Measurements from ENCODE around the gene PPP2R3B. TPM values are rescaled to one million over a fixed set of nuclear protein-coding genes. Genes with fewer than 3 reads are reported as not detected.
A peak's percentile ranks its signal among the peaks of the same experiment; 100 is the strongest.
"Not testable (repeated sequence)": the region's sequence is repeated elsewhere in the genome, so short reads cannot be mapped to it uniquely, and the experiment has no call there.

Gene PPP2R3B
- total RNA-seq, 2 donors from 2014 or later: 12.0 to 38.8 TPM

- H3K36me3 Mint-ChIP-seq: peaks cover 15% of the 10 kb centered on the region
- no peak overlapping the region for H3K27ac Mint-ChIP-seq
- no peak for ATAC-seq
- no peak for DNase-seq (ENCODE audit: low spot score)
- no peak overlapping the region for H3K4me3 Mint-ChIP-seq
- H3K9me3 Mint-ChIP-seq: no peaks in the 10 kb centered on the region
- H3K4me1 Mint-ChIP-seq (ENCODE audit: low read depth in 2 of 2): peaks cover 5% of the 10 kb centered on the region in 2 donors
- H3K27me3 Mint-ChIP-seq: no peaks in the 10 kb centered on the region
Observed at GRCh38 chrX:314781-315595, 71.7 kb downstream of the PPP2R3B start.

DNA sequence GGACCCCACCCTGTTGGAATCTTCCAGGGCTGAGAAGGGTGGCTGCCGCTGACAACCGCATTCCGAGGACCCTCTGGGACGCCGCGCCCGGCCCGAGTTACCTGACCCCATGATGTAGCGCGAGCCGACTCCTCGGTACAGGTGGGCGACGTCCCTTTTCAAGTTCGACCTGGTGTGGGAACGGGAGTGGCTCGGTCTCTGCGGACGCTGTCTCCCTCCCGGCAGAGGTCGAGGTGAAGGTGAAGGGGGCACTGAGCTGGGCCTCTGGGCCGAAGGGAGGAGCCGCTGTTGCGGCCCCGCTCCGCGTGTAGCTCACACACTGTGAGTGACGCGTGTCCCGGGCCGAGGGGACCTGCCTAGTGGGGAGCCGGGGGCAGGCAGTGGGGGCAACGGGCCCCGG is 72.7 kb downstream of the PPP2R3B start:
- H3K27me3 Mint-ChIP-seq: no peaks in the 10 kb centered on the region
- no peaks in the 10 kb centered on the region for H3K9me3 Mint-ChIP-seq
- ATAC-seq (no peak), DNase-seq (ENCODE audit: low spot score) (no peak)
- peaks cover 15% of the 10 kb centered on the region for H3K36me3 Mint-ChIP-seq
- no peak overlapping the region for H3K27ac Mint-ChIP-seq
- no peak overlapping the region for H3K4me3 Mint-ChIP-seq
- H3K4me1 Mint-ChIP-seq (ENCODE audit: low read depth in 2 of 2): peaks cover 5% of the 10 kb centered on the region in 2 donors

DNA sequence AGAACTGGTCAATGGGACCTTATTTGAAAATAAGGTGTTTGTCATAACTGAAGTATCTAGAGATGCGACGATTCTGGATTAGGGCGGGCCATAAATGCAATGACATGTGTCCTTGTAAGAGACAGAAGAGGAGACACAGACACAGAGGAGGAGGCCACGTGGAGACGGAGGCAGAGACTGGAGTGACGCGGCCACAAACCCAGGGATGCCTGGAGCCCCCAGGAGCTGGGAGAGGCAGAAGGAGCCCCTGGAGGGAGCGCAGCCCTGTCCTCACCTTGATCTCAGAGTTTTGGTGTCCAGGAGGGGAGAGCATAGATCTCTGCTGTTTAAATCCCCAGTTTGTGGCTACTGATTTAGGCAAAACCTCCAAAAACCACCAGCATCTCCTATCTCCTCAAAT is 73.2 kb downstream of the PPP2R3B start:
- Mint-ChIP-seq H3K27ac (no peak overlapping the region), H3K27me3 (no peaks in the 10 kb centered on the region), H3K4me3 (no peak overlapping the region), H3K9me3 (no peaks in the 10 kb centered on the region), H3K4me1 (ENCODE audit: low read depth in 2 of 2) (peaks cover 5% of the 10 kb centered on the region in 2 donors), H3K36me3 (peaks cover 15% of the 10 kb centered on the region)
- ATAC-seq (no peak), DNase-seq (ENCODE audit: low spot score) (no peak)

DNA sequence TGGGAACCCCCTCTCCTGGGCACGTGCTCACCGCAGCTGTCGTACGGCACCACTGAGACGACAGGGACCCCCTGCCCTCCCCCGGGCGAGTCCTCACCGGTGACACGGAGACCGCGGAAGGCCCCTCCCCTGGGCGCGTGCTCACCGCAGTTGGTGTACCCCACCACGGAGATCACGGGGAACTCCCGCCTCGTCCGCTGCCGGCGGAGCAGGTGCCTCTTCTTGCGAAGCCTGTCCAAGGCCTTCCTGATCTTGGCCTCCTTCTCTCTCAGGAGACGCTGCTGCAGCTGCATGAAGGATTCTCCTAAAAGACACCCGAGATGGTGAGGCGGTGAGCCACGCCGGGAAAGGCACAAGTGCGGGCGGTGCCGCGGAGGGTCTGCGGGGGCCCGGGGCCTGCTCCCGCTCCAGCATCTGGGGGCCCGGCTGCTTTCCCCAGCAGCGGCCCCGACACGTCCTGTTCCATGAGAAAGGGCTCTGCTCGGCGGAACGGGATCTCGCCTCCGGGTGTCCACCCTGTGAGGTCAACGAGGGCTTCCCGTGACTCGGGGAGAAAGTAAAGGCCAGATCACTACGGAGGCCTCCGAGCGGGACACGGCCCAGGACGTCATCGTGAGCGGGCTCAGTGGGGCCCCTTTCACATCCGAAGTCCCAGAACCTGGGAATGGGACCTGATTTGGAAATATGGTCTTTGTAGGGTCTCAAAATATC is 73.9 kb downstream of the PPP2R3B start:
- Mint-ChIP-seq H3K4me1 (ENCODE audit: low read depth in 2 of 2) (peaks cover 1 to 5% of the 10 kb centered on the region in 2 donors), H3K36me3 (peaks cover 15% of the 10 kb centered on the region), H3K9me3 (no peaks in the 10 kb centered on the region), H3K27me3 (no peaks in the 10 kb centered on the region), H3K4me3 (no peak overlapping the region), H3K27ac (no peak overlapping the region)
- ATAC-seq (no peak), DNase-seq (ENCODE audit: low spot score) (no peak)

DNA sequence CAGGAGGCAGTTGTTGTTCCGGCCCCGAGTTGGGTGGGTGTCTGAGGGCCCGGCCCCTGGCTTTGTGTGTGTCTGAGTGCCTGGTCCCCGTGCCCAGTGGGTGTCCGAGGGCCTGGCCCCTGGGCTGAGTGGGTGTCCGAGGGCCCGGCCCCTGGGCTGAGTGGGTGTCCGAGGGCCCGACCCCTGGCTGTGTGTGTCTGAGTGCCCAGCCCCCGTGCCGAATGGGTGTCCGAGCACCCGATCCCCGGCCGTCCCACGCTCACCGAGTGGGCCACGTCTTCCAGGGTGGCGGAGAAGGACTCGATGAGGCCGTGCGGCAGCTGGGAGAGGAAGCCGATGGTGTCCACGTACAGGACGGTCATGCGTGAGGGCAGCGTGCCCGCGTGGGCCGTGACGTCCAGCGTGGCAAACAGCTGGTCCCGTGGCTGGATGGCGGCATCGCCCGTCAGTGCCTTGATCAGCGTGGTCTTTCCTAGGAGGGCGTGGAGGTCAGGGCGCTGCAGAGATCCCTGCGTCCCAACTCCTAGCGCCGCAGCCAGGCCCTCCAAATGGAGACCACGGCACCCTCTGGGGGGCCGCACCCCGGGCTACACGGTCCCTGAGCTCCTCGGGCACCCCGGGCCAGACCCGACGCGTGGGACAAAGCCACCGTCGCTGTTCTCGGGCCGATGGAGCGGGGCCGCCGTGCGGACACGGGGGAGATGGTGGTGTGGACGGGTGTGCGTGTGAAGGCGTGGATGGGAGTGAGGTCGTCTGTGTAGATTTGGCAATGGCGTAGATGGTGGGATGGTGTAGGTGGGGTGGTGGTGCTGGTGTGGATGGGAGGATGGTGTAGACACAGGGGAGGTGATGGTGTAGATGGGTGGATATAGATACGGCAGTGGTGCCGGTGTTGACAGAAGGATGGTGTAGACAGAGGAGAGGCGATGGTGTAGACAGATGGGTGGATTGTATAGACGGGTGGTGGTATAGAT is 75.3 kb downstream of the PPP2R3B start:
- peak; percentile 14 to 16 for ATAC-seq
- Mint-ChIP-seq H3K4me1 (ENCODE audit: low read depth in 2 of 2) (peaks cover 0 to 5% of the 10 kb centered on the region in 2 donors), H3K27ac (no peak overlapping the region), H3K4me3 (no peak overlapping the region), H3K36me3 (peaks cover 15% of the 10 kb centered on the region), H3K27me3 (no peaks in the 10 kb centered on the region), H3K9me3 (no peaks in the 10 kb centered on the region)
- DNase-seq (ENCODE audit: low spot score): no peak

DNA sequence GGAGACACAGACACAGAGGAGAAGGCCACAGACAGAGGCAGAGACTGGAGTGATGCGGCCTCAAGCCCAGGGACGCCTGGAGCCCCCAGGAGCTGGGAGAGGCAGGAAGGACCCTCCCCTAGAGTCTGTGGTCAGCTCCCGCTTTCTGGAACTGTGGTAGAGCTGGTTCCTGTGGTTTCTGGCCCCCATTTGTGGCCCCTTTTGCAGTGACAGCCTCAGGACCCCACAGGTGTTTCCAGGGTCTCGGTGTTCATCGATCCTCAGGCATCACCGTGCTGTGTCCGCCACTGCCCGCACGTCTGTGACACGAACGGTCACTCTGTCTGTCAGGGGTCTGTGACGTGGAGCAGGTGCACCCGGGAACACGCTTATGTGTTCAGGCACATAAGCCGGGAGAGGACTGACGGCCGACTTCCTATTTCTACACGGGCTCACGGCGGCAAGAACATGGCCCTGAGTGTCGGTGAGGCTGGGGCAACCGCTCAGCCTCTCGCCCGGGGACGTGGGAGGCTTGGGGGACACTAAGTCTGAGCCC is 76.0 kb downstream of the PPP2R3B start:
- no peak overlapping the region for H3K27ac Mint-ChIP-seq
- H3K36me3 Mint-ChIP-seq: peaks cover 15% of the 10 kb centered on the region
- no peaks in the 10 kb centered on the region for H3K9me3 Mint-ChIP-seq
- no peaks in the 10 kb centered on the region for H3K27me3 Mint-ChIP-seq
- peaks cover 0 to 5% of the 10 kb centered on the region in 2 donors for H3K4me1 Mint-ChIP-seq (ENCODE audit: low read depth in 2 of 2)
- DNase-seq (ENCODE audit: low spot score): no peak
- H3K4me3 Mint-ChIP-seq: no peak overlapping the region
- ATAC-seq: no peak

DNA sequence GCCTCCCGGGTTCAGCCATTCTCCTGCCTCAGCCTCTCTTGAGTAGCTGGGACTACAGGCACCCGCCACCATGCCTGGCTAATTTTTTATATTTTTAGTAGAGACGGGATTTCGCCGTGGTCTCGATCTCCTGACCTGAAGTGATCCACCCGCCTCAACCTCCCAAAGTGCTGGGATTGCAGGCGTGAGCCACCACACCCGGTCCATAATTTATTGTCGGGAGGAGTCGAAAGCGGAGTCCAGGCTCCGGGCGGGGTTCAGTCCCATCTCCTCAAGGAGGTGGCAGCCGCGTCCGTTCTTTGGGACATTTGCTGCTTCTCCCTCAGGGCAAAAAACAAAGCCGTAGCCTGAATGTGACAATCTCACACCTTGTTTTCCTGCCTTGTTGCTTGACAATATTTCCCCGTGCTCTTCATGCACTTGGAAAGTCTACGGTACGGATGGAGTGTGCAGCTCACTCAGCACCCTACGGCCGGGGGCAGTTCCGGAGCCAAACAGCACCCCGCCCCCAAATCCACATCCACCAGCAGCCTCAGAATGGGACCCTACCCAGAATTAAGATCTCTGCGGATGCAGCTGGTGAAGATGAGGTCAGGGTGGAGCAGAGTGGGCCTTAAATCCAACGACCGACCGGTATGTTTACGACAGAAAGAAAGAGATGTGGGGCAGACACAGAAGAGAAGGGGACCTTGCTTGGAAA is 77.7 kb downstream of the PPP2R3B start:
- Mint-ChIP-seq H3K27ac (no peak overlapping the region), H3K9me3 (no peaks in the 10 kb centered on the region), H3K36me3 (peaks cover 15% of the 10 kb centered on the region), H3K4me1 (ENCODE audit: low read depth in 2 of 2) (peaks cover 0 to 5% of the 10 kb centered on the region in 2 donors), H3K4me3 (no peak overlapping the region), H3K27me3 (no peaks in the 10 kb centered on the region)
- DNase-seq (ENCODE audit: low spot score) (no peak), ATAC-seq (no peak)

DNA sequence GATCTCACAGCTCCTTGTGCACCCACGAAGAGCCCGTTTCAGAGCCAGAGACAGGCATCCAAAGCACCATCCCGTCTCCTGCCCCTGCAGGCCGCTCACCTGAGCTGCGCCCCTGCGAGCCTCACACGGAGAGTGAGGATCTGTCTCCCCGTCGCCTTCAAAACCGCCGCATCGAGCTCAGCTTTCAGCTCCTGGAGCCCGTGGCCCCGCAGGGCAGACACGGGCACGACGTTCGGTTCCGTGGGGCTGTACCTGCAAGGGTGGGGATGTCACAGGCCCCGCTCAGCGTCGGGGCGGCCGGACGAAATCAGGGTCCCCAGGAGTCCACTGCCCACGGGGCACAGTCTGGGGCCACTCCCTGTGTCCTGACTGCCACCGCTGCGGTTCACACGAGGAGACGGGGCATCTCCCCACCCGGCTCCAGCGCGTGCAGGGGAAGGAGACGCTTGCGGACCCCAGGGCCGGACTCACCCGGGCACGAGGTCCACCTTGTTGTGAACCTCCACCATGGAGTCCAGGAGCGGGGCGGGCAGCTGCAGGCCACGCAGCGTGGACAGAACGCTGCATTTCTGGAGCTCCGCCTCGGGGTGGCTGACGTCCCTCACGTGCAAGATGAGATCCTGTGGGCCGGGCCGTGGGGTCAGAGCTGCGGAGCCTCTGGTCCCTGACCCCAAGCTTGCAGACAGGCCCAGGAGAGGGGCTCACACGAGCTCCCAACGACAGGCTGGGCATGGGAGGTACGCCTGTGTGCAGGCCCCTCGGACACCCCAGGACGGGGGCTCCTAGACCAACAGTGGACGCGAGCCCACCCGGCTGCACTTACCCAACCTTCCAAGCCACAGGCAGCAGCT is 79.2 kb downstream of the PPP2R3B start:
- Mint-ChIP-seq H3K4me1 (ENCODE audit: low read depth in 2 of 2) (peaks cover 0 to 5% of the 10 kb centered on the region in 2 donors), H3K27me3 (no peaks in the 10 kb centered on the region), H3K27ac (no peak overlapping the region), H3K36me3 (peaks cover 9% of the 10 kb centered on the region), H3K9me3 (no peaks in the 10 kb centered on the region), H3K4me3 (no peak overlapping the region)
- DNase-seq (ENCODE audit: low spot score): no peak
- no peak for ATAC-seq

DNA sequence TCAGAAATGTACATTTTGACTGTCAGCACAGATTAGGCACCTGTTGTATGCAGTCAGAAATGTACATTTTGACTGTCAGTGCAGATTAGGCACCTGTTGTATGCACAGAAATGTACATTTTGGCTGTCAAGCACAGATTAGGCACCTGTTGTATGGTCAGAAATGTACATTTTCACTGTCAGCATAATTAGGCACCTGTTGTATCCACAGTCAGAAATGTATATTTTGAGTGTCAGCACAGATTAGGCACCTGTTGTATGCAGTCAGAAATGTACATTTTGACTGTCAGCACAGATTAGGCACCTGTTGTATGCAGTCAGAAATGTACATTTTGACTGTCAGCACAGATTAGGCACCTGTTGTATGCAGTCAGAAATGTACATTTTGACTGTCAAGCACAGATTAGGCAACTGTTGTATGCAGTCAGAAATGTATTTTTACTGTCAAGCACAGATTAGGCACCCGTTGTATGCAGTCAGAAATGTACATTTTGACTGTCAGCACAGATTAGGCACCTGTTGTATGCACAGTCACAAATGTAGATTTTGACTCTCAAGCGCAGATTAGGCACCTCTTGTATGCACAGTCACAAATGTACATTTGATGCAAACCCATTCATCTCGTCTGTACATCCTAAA is 80.0 kb downstream of the PPP2R3B start:
- not testable (repeated sequence) for H3K4me1 Mint-ChIP-seq (ENCODE audit: low read depth in 2 of 2); H3K36me3 Mint-ChIP-seq; H3K4me3 Mint-ChIP-seq; H3K27ac Mint-ChIP-seq; ATAC-seq; DNase-seq (ENCODE audit: low spot score); H3K9me3 Mint-ChIP-seq; H3K27me3 Mint-ChIP-seq

- H3K9me3 Mint-ChIP-seq; H3K27me3 Mint-ChIP-seq; H3K4me3 Mint-ChIP-seq; ATAC-seq; H3K36me3 Mint-ChIP-seq; H3K4me1 Mint-ChIP-seq (ENCODE audit: low read depth in 2 of 2); DNase-seq (ENCODE audit: low spot score); H3K27ac Mint-ChIP-seq: not testable (repeated sequence)
Observed at GRCh38 chrX:305781-306613, 80.7 kb downstream of the PPP2R3B start.

GRCh38 chrX:302975-303374 is 83.7 kb downstream of the PPP2R3B start:
- H3K27ac Mint-ChIP-seq: no peak overlapping the region

More at GRCh38 chrX:302975-303374, 83.7 kb downstream of the PPP2R3B start:
- Mint-ChIP-seq H3K4me3 (no peak overlapping the region), H3K27me3 (no peaks in the 10 kb centered on the region), H3K36me3 (no peaks in the 10 kb centered on the region), H3K9me3 (no peaks in the 10 kb centered on the region), H3K4me1 (ENCODE audit: low read depth in 2 of 2) (no peaks in the 10 kb centered on the region)
- no peak for ATAC-seq
- DNase-seq (ENCODE audit: low spot score): no peak

Data from natural killer cell treated with Interleukin-12 subunit alpha and Interleukin-12 subunit beta and Interleukin-15 and Interleukin-18, amount 100 ng/mL, for 72 hours (primary cell).